DMS153 (cell line): Measurements from ENCODE around the gene PDE4DIP.
"Not testable (repeated sequence)": the region's sequence is repeated elsewhere in the genome, so short reads cannot be mapped to it uniquely, and the experiment has no call there.

Source experiments
- DNase-seq: peaks from one replicate; lab custom pipeline; 2025; lab: John Stamatoyannopoulos, UW

The PDE4DIP gene

DNA sequence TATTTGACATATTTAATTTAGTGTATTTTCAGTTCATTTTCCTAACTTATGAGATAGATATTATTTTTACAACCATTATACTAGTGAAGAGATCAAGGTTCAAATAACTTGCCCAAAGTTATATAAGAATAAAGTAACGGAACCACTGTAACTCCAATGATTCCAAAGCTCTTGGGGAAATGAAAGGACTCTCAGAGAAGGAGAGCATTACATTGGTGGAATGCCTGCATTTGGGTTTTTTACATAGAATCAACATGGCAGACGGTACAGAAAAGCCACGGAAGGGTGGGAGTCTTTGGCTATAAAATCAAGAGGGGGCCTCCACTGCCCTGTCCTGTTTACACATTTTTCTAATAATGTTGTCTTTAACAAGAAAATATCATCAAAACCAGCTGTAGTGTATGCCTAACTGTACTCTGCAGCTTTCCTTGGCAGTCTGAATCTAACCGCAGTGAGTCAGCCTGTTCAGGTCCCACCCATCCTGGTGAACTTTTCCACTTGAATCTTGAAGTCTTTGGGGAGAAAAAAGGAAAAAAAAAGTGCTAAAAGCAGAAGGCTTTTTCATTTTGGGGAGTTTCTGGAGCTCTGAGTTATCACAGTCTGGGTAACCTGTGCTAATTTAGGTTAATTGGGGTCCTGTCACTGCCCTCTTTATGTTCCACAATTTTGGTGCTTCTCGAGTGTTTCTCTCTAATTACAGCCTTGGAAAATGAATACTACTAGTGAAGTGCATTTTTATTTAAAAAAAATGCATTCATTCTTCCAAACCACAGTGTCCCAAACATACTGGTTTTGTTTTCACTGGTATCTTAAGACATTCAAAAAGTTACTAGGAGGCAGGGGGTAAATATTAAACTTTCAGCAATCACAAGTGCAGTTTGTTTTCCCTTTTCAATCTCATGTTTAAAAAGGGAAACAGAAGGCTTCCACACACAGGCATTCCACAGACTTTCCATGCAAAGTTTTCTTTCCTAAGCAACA lies 30.5 kb downstream of the PDE4DIP start:
- DNase-seq = not testable (repeated sequence)

DNA sequence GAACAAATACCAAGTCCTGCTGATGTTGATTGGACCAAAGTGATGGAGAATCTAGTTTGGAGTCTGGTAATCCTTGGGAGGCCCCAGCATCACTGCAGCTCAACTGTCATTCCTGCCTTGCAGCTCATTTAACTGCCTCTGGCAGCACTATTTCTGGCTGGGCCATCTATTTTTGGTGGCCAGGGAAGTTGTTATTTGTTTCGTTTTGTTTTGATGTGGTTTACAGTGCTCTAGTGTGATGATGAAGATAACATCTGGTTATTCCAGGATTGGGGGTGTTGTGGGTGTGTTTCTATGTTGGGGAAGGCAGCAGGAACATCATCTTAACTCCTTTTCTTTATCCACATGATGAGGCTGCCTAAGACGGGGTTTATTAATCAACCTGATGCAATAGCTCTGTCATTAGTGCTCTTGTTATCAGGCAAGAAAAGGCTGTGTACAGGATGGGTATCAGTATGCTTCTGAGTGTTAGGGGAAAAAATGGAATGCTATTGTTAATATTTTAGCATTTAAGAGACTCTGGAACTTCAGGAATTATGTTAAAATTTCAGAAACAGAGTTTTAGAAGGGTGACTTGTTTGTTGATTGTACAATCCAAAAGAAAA lies 35.7 kb downstream of the PDE4DIP start:
- DNase-seq = not testable (repeated sequence)

GRCh38 chr1:148881261-148881660 lies 37.0 kb downstream of the PDE4DIP start:
- not testable (repeated sequence) for DNase-seq

GRCh38 chr1:148885219-148885618 lies 41.0 kb downstream of the PDE4DIP start:
- not testable (repeated sequence) for DNase-seq

DNA sequence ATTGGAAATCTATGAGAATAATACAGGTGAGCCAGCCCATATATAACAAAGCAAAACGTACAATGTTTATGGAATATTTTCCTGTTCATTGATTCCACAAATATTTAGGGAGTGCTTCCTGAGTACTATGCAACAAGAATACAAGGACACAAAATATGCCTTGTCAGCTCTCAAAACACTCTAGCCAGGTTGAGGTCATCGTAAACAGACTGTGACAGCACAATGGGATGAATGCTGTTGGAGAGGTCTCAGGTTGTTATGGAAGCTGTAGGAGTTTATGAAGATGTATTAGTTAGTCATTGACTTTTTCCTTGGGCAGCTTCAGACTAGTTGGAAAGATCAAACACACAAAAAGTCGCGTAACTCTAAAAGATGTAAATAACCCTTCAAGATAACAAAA lies 42.1 kb downstream of the PDE4DIP start:
- DNase-seq = not testable (repeated sequence)

DNA sequence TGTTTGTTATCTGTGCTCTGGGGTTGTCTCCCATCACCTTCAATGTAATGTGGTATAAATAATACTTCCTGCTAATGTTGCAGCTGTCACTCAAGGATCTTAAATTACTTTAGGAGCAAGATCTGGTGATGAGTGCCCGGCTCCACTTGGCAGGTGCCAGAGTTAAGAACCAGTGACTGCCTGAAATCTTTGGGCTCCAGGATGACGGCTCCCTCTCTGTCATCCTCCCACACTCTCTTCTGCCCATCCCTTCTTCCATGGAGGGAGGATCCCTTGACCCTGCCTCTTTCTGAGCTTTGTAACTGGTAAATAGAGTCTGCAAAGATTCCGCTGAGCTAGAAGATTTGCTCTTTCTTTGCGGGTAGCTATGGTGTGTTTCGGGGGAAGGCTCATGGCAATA lies 44.4 kb downstream of the PDE4DIP start:
- DNase-seq = not testable (repeated sequence)

- DNase-seq = not testable (repeated sequence)
These were observed 45.2 kb downstream of the PDE4DIP start for GRCh38 chr1:148889267-148890074.

GRCh38 chr1:148890075-148890568 lies 45.9 kb downstream of the PDE4DIP start:
- DNase-seq = not testable (repeated sequence)

DNA sequence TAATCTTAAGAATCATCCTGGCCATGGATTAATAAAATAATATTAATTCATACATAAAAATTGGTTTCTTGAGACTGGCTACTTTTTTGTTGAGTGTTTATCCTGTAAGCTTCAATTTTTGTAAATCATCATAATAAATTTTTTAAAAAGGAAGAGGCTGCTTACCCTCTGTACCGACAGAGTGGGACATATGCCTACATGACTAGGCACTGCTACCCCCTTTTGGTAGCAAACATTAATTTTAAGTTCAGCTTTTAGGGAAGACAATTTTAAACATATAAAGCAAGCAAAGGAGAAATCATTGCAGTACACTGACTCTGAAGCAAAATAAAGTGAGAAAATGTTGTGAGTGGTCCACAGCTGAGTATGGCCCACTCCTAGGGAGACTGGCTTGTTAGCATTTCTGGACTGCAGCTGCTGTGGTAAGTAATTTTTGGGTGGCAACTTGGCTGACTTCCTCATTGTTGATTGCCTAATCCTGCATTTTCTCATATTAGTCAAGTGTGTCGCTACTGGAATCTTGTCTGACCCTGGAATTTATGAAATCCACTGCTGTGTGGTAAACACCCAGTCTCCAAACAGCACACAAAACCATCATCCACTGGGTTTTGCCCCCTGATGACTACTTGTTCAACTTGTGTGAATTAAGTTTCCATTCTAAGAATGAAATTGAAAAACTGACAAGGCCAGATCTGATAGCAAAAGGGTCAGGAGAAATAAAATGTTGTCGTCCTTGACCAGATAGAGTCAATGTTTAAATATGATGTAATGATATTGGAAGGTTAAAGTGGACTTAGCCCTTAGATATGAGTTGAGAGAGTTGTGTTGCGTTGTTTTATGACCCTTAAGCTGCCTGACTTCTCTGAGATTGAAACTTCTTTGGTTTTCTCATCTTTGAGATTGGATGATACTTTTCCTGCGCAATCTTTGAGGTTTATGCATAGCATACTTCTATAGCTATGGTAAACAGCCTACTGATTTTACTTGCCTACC lies 50.4 kb downstream of the PDE4DIP start:
- not testable (repeated sequence) for DNase-seq

DNA sequence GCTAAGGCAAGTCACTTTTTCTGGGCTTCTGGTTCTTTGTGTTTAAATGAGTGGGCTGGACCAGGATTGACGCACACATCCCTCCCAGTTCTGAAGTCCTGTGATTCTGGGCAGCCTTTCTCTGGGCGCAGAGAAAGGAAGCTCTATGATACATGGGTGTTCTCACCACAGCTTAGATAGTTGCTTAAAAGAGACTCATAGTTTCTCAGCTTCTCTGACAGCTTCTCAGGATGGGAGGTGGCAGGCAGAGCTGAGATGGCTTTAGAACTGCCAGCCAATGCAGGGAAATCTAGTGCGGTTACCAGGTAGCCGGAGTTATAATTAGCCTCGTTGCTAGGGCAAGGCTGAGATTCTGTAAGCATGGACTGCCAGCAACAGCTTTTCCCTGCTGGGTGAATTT lies 55.8 kb downstream of the PDE4DIP start:
- not testable (repeated sequence) for DNase-seq

DNA sequence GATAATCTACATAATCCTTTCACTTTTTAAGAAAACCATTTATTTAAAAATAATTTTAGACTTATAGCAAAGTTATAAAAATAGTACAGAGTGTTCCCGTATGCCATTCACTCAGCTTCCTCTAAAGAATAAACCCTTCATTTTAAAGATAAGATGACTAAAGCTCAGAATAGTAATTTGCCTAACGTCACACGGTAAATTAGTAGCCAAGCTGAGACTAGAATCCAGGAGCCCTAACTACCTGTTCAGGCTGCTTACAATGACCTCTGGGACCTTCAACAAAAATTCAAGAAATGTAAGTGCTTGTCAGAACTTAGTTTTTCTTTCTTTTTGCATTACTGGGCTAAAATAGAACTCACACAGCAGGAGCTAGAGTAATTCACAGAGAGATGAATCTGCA lies 56.5 kb downstream of the PDE4DIP start:
- not testable (repeated sequence) for DNase-seq

GRCh38 chr1:148901150-148901952 lies 57.1 kb downstream of the PDE4DIP start:
- DNase-seq = not testable (repeated sequence)

GRCh38 chr1:148901953-148902341 lies 57.7 kb downstream of the PDE4DIP start:
- not testable (repeated sequence) for DNase-seq

GRCh38 chr1:148909219-148909826 lies 65.1 kb downstream of the PDE4DIP start:
- DNase-seq = not testable (repeated sequence)

DNA sequence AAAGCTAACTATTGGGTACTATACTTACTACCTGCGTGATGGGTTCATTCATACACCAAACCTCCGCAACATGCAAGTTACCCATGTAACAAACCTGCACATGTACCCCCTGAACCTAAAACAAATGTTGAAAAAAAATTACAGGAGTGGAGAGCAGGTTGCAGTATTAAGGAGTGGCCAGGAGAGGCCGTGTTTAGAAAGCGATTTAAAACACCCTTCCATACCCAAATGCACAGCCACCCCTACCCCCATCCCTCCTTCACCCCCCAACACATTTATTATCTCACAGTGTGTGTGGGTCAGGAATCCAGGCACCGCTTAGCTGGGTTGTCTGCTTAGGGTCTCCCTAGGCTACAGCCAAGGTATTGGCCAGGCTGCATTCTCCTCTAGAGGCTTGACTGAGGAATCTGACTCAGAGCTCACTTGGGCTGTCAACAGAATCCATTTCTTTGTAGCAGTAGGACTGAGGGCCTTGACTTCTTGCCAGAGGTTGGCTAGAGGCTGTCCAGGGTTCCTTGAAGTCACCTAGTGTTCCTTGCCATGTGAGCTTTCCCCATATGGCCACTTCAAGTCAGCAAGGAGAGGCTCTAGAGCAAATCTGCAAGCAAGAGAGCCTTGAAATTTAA lies 67.2 kb downstream of the PDE4DIP start:
- not testable (repeated sequence) for DNase-seq

DNA sequence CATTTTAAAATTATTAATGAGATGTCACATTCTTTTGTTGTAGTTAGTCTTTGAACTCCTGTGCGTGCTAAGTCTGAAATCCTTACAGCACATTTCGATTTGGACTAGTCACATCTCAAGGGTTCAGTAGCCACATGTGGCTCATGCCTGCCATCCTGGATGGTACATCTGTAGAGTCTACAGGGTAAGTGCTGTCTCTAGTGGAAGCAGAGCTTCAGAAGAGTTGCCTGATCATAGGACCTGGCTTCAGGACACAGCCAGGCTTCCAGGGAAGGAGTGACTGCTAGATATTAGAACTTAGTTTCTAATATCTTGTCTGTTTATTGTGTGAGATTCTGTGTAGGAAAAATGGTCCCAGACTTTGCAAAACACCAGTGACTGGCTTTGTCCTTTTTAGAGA lies 72.0 kb downstream of the PDE4DIP start:
- DNase-seq = not testable (repeated sequence)

DNA sequence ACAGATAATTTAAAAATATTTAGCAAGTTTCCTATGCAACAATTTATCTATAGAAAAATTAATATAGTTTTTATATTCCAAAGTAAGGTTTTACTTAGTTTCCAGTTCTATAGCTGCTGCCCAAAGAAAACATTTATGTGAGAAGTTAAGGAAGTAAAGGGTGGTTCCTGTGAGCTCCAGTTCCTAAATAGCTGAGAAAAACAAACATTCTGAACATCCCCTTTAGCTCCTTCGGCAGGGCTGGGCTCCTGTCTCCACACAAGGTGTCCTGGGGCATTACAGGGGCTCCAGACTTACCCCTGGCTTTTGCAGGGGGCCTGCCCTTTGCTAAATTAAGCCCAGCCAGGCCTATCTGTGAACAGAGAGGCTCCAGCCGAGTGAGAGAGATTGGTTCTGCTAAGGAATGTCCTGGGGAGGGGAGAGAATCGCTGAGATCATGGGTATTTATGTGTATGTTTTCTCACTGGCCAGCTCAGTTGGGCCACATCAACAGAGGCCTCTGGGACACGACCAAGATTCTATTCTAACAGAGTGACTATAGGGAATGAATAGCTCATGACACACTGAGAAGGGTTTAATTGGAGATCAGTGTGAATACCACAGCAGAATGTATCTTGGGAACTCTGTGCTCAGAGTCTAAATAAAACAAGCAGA lies 72.6 kb downstream of the PDE4DIP start:
- DNase-seq = not testable (repeated sequence)

GRCh38 chr1:148918836-148919447 lies 74.7 kb downstream of the PDE4DIP start:
- not testable (repeated sequence) for DNase-seq
